MM.1S (cell line): ENCODE results near the gene CLDN20.

Experiments
- DNase-seq: peaks from one replicate; pipeline ENCODE4 v3.0.0-alpha.2; 2015
- H2AFZ ChIP-seq: fragments of 300-600 bp; sonication (generic); 2 replicates; pipeline ENCODE4 v1.6.0; 2016; ENCODE audit warnings: antibody characterized with exemption, low read length
- H3F3A ChIP-seq: fragments of 300-600 bp; sonication (generic); 2 replicates; pipeline ENCODE4 v1.6.1; 2016; ENCODE audit warnings: mild to moderate bottlenecking, antibody characterized with exemption, low read length, moderate library complexity, mixed read lengths; ENCODE audit not compliant: insufficient read depth
- H3K27ac ChIP-seq: fragments of 300-600 bp; sonication (generic); 2 replicates; pipeline ENCODE4 v1.5.1; 2016; ENCODE audit warnings: mild to moderate bottlenecking, low read length
- H3K27me3 ChIP-seq: fragments of 300-600 bp; sonication (generic); replicated peaks from 2 replicates; pipeline ENCODE4 v1.6.0; 2016; ENCODE audit warnings: low read length; ENCODE audit not compliant: insufficient read depth
- H3K36me3 ChIP-seq: fragments of 300-600 bp; sonication (generic); replicated peaks from 2 replicates; pipeline ENCODE4 v1.6.1; 2016; ENCODE audit warnings: mild to moderate bottlenecking, low read length, mixed read lengths; ENCODE audit not compliant: insufficient read depth
- H3K4me1 ChIP-seq: fragments of 300-600 bp; sonication (generic); 2 replicates; pipeline ENCODE4 v1.6.1; 2016; ENCODE audit warnings: low read length, mixed read lengths
- H3K4me2 ChIP-seq: fragments of 300-600 bp; sonication (generic); 2 replicates; pipeline ENCODE4 v1.6.0; 2016; ENCODE audit warnings: low read depth, low read length
- H3K4me3 ChIP-seq: fragments of 300-600 bp; sonication (generic); 2 replicates; pipeline ENCODE4 v1.5.1; 2016; ENCODE audit warnings: low read length, mixed read lengths
- H3K79me2 ChIP-seq: fragments of 300-600 bp; sonication (generic); 2 replicates; pipeline ENCODE4 v1.6.1; 2016; ENCODE audit warnings: mixed run types, low read length, mixed read lengths
- H3K9ac ChIP-seq: fragments of 300-600 bp; sonication (generic); 2 replicates; pipeline ENCODE4 v1.6.1; 2016; ENCODE audit warnings: low read length, mixed read lengths
- H3K9me2 ChIP-seq: fragments of 300-600 bp; sonication (generic); replicated peaks from 2 replicates; pipeline ENCODE4 v1.6.1; 2016; ENCODE audit warnings: mild to moderate bottlenecking, low read length, mixed read lengths; ENCODE audit not compliant: insufficient read depth
- H3K9me3 ChIP-seq: fragments of 300-600 bp; sonication (generic); replicated peaks from 2 replicates; pipeline ENCODE4 v1.6.1; 2016; ENCODE audit warnings: mild to moderate bottlenecking, low read length, mixed read lengths; ENCODE audit not compliant: insufficient read depth
- H4K20me1 ChIP-seq: fragments of 300-600 bp; sonication (generic); 2 replicates; pipeline ENCODE4 v1.6.1; 2016; ENCODE audit warnings: mild to moderate bottlenecking, low read length, moderate library complexity, mixed read lengths; ENCODE audit not compliant: insufficient read depth
- CTCF ChIP-seq: fragments of 300-600 bp; sonication (generic); IDR thresholded peaks from 2 replicates; pipeline ENCODE4 v1.5.1; 2016; ENCODE audit warnings: antibody characterized with exemption, low read length, mixed read lengths
- EZH2 ChIP-seq: fragments of 300-600 bp; sonication (generic); optimal IDR thresholded peaks from 2 replicates; pipeline ENCODE3; 2017; ENCODE audit warnings: low read depth, mild to moderate bottlenecking, antibody characterized with exemption, low read length, mixed read lengths
- EZH2phosphoT487 ChIP-seq: fragments of 300-600 bp; sonication (generic); IDR thresholded peaks from 2 replicates; pipeline ENCODE4 v1.6.1; 2018; ENCODE audit warnings: antibody characterized with exemption, low read length

The CLDN20 gene

GRCh38 chr6:155234167-155234566 lies 29.6 kb upstream of the CLDN20 start:
- DNase-seq = no peak
- Histone ChIP-seq H3K36me3 (no peaks in the 10 kb centered on the region), H3K27me3 (no peaks in the 10 kb centered on the region), H3K79me2 (no peaks in the 10 kb centered on the region), H3K4me3 (no peak overlapping the region), H3K4me1 (no peaks in the 10 kb centered on the region), H3K9ac (no peak overlapping the region), H3K9me2 (no peaks in the 10 kb centered on the region), H3F3A (no peaks in the 10 kb centered on the region), H4K20me1 (no peaks in the 10 kb centered on the region), H3K4me2 (no peak overlapping the region), H3K9me3 (no peaks in the 10 kb centered on the region), H2AFZ (no peak overlapping the region), H3K27ac (no peak overlapping the region)
- no peak for TF ChIP-seq EZH2
- TF ChIP-seq EZH2phosphoT487 = no peak
- no peak for TF ChIP-seq CTCF

GRCh38 chr6:155234687-155235086 lies 29.1 kb upstream of the CLDN20 start:
- no peaks in the 10 kb centered on the region for H3K36me3 ChIP-seq
- H2AFZ ChIP-seq = no peak overlapping the region
- H3K27ac ChIP-seq = no peak overlapping the region
- no peaks in the 10 kb centered on the region for H3F3A ChIP-seq
- no peak overlapping the region for H3K9ac ChIP-seq
- no peaks in the 10 kb centered on the region for H3K27me3 ChIP-seq
- no peaks in the 10 kb centered on the region for H4K20me1 ChIP-seq
- no peak for TF ChIP-seq EZH2phosphoT487
- TF ChIP-seq EZH2 = no peak
- TF ChIP-seq CTCF = no peak
- no peak overlapping the region for H3K4me3 ChIP-seq
- no peaks in the 10 kb centered on the region for H3K9me3 ChIP-seq
- DNase-seq = no peak
- H3K4me1 ChIP-seq = no peaks in the 10 kb centered on the region
- H3K4me2 ChIP-seq = no peak overlapping the region
- no peaks in the 10 kb centered on the region for H3K9me2 ChIP-seq
- no peaks in the 10 kb centered on the region for H3K79me2 ChIP-seq

GRCh38 chr6:155235087-155235486 lies 28.7 kb upstream of the CLDN20 start:
- Histone ChIP-seq H3K9ac (no peak overlapping the region), H4K20me1 (no peaks in the 10 kb centered on the region), H3K9me3 (no peaks in the 10 kb centered on the region), H3K27me3 (no peaks in the 10 kb centered on the region), H3K4me2 (no peak overlapping the region), H3K27ac (no peak overlapping the region), H3K79me2 (no peaks in the 10 kb centered on the region), H3K4me1 (no peaks in the 10 kb centered on the region), H3K9me2 (no peaks in the 10 kb centered on the region), H2AFZ (no peak overlapping the region), H3K4me3 (no peak overlapping the region), H3K36me3 (no peaks in the 10 kb centered on the region), H3F3A (no peaks in the 10 kb centered on the region)
- no peak for TF ChIP-seq CTCF
- TF ChIP-seq EZH2 = no peak
- DNase-seq = no peak

DNA sequence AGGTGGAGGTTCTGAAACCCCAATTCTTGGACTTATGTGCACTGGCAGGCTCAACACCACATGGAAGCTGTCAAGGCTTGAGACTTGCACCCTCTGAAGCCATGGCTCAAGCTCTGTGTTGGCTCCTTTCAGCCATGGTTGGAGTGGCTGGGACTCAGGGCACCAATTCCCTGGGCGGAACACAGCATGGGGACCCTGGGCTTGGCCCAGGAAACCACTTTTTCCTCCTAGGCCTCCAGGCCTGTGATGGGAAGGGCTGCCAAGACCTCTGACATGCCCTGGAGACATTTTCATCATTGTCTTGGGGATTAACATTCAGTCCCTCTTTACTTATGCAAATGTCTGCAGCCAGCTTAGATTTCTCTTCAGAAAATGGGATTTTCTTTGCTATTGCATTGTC lies 26.2 kb upstream of the CLDN20 start:
- Histone ChIP-seq H2AFZ (no peak overlapping the region), H4K20me1 (no peaks in the 10 kb centered on the region), H3K4me3 (no peak overlapping the region), H3K4me1 (no peaks in the 10 kb centered on the region), H3K9me3 (no peaks in the 10 kb centered on the region), H3K9ac (no peak overlapping the region), H3F3A (no peaks in the 10 kb centered on the region), H3K4me2 (no peak overlapping the region), H3K36me3 (no peaks in the 10 kb centered on the region), H3K9me2 (no peaks in the 10 kb centered on the region), H3K79me2 (no peaks in the 10 kb centered on the region), H3K27me3 (no peaks in the 10 kb centered on the region), H3K27ac (no peak overlapping the region)
- TF ChIP-seq EZH2 (no peak), EZH2phosphoT487 (no peak), CTCF (no peak)
- DNase-seq = no peak
